GM20431 (cell line): ENCODE results near the gene CIPC.

ENCODE experiments used
- in situ Hi-C: fragments of 300-500 bp; cut with MseI, MboI; formaldehyde crosslinking; loops from one replicate; pipeline ENCODE4 v1.15.0; 2020; ENCODE audit warnings: low sequenced_read_pairs; ENCODE audit not compliant: unreplicated experiment

The CIPC gene

DNA sequence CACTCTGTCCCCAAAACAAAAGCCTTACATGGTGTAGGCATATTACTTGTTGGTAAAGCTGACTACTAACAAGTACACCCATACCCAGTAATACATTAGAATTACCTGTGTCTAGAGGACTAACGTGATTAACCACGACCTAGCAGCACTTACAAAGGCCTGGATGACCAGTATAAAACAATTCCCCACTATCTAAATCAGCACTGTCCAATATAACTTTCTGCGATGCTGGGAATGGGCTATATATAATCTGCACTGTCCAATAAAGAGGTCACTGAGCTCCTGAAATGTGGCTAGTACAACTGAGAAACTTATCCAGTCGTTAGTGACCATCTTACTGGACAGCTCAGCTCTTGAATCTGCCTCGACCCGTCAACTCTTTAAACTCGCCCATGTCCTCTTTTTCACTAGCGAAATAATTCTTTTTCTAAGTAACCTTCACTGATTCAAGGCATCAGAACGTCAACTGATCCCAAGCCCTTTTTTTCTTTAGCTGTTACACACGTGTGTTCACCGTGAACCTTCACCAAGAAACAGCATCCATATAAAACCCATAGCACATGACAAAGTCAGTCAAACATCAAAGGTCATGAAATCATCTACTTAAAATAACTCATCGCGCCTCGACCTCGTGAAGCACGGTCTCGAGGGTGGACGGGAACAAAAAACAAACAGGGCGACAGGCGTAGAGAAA, 905 bp upstream of the CIPC start:
- in situ Hi-C loops, result no loop called here

DNA sequence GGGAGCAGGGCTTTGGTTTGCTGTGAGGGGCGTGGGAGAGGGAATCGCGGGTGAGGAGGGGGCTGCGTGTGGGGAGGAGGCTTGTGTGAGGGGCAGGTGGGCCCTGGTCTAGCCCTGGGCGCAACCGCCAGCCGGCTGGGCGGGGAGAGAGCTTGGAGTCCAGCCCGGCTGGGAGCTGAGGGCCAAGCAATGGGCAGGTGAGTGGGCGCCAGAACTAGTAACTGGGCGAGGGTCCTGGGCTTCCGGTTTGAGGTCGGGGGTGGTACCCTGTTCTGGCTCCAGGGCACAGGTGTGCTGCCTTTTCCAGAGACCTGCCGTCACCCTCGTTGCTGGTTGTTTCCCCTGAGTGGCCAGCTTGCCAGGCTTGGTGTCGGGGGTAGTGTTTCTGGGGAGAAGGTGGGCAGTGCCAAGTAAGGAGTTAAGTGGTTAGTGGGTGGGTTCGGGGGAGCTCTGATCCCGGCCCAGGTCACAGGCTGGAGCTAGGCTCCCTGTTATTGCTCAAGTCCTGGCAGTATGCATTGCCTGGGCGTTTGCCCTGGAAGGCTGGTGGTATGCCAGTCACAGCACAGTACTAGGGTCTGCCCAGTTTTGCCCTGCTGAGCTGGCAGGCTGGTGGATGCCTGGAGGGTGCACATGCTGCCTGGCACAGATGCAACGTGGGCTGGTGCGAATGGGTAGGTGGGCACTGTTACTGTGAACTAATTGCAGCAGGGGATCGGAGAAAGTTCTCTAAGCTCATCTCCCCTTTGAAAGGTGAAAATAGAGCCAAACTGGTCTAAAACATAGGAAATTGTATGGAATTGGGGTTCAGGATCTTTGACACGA, 683 bp downstream of the CIPC start:
- in situ Hi-C loops, result no loop called here

DNA sequence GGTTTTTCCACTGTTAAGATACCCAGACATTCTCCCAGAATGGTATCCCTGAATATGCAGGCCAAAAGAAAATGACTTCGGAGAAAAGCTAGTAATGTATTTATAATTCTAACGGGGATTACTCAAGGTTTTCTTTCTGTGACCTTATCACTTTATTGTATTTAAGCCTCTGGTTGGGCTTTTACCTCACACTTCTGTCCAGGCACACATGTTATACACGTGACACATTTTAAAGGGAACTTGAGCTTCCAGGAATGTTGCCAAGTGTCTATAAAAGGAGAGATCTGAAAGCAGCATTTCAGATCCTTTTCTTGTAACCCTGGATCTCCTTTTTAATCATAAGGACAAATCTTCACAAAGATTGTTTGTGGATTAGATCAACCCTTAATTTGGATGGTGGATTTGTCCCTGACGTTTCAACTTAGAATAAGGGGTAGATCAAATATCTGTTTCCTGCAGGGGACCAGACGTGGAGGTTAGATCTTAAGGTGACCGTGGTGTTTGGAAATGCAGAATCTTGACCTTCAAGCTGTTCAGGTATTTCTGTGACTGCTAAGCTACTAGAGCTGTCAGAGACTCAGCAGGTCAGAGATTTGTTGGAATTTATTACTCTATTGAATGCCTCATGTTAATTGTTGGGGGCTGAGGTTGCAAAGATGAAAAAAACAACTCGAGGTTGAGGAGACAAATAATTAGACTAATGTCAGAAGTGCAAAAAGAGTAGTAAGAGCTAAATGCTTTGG, 1.5 kb downstream of the CIPC start:
- in situ Hi-C loops, result no loop called here

DNA sequence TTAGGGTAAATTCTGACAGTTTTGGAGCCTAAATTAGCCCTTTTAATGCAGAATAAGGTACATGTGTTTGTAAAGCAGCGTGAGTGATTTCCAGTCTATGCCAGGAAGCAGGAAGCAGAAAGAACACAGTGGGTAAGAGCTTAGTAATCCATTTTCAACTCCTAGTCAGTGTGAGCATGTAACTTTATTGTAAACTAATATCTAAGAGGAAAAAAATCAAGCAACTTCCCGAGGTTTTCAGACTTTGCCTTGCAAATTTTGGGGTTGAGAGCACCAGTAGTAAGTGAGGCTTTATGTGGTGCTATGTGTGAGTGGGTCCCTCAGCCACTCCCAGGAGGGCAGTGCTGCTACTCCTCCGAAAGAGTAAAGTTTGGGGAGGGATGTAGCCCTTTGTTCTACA, 2.9 kb downstream of the CIPC start:
- in situ Hi-C loops, result no loop called here

DNA sequence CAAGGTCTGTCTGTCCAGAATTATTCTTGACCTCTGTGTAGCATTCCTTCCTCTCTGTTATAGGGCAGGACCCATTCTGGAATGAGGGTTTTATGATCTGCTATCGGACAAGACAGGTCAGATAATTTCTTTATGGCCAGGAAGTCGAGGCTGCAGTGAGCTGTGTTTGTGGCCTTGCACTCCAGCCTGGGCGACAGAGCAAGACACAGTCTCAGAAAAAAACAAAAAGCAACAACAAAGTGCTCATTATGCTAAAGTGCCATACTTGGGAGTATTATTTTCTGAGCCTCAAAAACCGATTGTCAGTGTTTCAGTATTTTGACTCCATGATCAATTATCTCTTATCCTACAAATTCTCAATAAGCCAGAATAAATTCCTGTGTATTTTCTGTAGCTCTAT, 4.1 kb downstream of the CIPC start:
- in situ Hi-C loops, result no loop called here

DNA sequence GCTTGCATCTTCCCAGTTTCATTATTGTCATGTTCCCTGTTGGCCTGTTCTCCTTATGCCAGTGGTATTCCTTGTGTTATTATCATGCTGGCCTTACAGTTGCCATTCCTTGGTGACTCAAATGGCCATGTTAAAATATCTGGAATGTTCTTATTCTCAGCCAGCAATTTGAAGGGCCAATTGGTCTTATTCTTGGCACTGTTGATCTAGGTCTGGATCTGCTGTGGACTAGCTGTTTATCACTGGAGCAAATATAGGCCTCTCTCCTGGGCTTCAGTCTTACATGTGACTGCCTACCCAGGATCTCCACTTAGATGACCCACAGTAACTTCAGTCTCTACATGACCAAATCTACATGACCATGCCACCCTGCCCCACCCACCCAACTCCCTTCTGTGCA, 5.4 kb downstream of the CIPC start:
- in situ Hi-C loops, result no loop called here

DNA sequence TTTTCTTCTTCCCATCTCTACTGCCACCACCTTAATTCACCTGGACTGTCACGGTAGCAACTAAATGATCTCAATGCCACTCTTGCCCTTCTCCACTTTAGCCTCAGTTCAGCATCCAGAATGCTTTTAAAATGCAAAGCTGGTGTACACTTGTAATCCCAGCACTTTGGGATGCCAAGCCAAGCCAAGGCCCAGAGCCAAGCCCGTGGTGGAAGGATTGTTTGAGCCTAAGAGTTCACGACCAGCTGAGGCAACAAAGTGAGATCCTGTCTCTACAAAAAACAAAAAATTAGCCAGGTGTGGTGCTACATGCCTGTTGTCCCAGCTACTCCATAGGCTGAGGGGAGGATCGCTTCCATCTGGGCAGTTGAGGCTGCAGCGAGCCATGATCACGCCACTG, 5.9 kb downstream of the CIPC start:
- in situ Hi-C loops, result no loop called here

DNA sequence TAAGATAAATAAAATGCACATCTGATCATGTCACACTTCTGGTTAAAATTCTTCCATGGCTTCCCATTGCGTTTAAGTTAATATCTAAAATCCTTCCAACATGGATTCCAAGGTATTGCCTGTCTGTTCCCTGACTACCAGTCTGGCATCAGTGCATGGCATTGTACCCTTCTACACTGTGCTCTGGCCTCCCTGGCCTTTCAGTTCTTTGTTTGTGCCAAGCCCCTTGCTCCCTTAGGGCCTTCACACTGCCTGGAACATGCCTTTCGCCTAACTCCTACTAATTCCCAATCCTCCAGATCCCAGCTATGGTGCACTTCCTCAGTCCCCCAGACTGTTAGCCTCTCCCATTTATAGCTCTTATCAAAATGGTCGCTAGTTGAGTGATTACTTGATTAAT, 6.3 kb downstream of the CIPC start:
- in situ Hi-C loops, result no loop called here

DNA sequence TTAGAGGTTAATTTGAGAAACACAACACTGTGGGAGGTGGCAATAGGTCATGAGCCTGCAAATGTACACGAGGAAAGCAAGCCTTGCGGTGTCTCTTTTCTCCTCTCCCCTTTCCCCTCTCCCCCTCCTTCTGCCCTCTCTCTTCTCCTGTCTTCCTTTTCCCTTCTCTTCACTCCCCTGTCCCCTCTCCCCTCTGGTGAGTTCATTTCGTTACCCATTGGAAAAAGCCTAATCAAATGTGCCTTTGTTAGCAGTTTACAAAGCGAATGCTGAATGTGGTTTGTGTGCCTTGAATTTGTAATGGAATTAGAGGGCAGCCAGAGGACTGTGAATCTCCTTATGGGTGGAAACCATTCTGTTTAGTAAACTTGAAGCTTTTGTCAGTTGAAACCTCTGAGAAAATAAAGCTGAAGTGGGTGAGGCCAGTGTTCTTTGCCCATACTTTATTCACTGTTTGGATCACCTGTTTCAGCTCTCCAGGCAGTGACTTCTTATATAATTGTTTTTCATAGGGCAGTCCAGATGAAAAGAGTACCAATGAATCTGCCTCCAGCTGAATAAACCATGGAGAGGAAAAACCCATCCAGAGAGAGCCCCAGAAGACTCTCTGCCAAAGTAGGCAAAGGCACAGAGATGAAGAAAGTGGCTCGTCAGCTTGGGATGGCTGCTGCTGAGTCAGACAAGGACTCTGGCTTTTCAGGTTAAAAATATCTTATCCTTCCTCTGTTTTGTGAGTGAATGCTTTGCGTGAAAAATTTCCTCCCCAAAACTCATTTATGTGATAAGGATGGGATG, 7.3 kb downstream of the CIPC start:
- in situ Hi-C loops, result no loop called here

DNA sequence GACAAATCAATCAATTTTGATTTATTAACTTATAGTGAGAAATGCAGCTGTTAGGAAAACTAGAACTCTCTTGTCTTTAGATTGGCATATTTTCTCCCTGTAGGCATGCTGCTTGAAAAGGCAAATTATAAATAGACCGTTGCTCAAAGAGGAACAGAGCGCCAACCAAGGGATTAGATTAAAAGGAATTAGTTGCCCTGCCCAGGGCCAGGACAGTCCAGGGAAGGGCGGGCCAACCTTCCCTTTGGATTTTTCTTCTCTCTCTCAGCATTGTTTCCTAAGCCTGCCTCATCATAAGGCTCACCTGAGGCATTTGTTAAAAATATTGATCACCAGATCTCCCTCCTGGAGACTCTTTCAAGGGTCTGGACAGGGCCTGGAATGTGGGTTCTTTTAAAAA, 8.6 kb downstream of the CIPC start:
- in situ Hi-C loops, result no loop called here

DNA sequence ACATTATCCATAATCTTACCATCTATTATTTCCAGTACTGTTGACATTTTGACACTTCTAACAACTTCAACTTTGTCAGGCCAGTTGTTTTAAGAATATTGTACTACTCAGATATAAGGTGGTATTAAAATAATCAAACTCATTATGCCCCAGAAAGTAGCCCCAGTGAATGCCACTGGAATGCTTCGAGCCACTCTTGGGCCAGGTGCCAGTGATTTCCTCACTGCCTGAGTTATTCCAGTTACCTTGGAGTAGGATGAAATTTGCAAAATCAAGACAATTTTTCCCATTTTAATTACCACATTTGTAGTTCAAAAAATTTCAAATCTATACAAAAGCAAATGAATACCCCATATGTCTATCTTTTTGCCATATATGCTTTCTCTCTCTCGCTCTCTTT, 9.2 kb downstream of the CIPC start:
- in situ Hi-C loops, result no loop called here

DNA sequence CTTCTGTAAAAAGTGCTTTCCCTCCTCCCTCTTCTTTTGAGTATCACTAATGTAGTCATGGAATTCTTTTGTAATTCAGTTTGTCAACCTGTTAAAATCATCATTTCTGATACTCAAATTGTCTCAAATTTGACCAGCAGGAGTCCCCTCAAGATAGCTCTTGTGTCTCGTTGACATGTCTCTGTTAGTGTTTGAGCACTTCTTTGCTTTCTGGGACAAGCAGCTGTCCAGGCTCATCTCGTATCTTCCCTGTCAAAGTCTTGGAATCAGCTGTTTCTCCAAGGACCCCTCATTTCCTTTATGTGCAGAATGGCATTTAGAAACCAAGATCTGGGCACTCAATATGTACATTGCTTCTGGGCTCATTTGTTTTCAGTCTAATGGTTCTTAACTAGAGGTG, 10.7 kb downstream of the CIPC start:
- in situ Hi-C loops, result no loop called here

DNA sequence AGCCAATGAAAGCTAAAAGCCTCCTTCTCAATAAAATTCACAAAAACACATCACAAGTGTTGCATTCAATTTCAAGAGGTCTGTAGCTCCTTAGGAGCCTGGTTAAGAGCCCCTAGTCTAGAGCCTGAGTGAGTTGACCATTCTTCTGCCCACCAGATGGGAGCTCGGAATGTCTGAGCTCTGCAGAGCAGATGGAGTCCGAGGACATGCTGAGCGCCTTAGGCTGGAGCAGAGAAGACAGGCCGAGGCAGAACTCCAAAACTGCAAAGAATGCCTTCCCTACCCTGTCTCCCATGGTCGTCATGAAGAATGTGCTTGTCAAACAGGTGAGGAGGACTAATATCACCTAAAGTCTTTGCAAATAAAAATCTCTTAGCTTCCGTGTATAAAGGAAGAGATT, 11.6 kb downstream of the CIPC start:
- in situ Hi-C loops, result no loop called here

DNA sequence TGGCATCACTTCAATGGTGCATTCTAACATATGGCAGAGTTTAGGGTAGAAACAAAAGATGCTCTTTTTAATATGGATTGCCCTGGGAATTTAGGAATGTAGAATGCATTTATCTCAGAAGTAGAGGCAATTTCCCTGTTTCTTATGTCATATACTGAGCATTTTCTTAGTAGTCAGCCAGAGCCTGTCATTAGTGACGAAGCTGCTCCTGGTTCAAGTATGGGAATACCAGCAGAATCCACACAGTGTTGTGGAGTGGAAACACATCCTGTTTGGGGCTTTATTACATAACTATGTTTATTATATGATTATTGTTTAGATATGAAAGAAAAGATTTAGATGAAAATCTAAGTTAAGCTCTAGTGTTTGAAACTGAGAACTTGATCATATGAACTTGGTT, 12.2 kb downstream of the CIPC start:
- in situ Hi-C loops, result no loop called here

DNA sequence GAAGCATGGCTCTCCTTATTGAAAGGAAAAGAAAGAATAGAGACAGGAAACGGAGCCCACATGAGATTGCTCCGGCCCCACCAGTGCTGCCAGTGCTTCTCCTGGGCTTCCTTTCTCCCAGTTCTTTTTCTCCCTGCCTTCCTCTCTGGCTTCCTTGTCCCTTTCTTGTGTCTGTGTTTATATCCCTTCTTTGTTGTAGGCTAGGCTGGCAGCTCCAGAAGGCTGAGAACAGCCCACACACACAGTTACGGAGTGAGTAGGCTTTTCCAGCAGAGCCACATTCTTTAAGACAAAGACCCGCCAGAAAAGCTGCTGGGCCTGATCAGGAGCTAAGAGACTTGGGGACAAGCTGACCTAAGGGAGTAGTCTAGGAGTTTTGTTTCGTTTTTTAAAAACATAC, 13.0 kb downstream of the CIPC start:
- in situ Hi-C loops, result no loop called here

DNA sequence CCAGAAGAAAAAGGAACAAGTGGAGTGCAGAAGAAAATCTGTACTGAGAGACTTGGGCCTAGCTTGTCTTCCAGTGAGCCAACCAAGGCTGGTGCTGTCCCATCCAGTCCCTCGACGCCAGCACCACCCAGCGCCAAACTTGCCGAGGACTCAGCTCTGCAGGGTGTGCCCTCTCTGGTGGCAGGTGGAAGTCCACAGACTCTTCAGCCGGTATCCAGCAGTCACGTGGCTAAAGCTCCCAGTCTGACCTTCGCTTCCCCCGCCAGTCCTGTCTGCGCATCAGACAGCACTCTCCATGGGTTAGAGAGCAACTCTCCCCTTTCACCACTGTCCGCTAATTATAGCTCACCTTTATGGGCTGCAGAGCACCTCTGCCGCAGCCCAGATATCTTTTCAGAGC, 15.6 kb downstream of the CIPC start:
- in situ Hi-C loops, result no loop called here

DNA sequence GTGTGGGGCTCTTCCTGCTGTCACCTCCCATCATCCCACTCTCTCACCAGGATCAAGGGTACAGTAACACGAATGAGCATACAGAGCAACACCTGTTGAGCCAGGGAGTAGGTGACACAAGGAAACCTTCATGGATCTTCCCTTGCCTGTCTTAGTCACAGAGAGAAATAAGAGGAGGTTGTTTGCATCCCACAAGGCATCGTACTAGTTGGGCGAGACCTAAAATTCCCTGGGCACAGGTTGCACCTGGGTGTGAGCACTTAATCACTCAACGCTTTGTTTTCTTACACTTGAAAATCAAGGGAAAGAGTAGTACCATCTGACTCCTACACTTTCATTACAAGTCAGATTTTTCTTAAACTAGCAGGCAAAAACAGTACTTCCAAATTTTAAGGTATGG, 16.6 kb downstream of the CIPC start:
- in situ Hi-C loops, result no loop called here

DNA sequence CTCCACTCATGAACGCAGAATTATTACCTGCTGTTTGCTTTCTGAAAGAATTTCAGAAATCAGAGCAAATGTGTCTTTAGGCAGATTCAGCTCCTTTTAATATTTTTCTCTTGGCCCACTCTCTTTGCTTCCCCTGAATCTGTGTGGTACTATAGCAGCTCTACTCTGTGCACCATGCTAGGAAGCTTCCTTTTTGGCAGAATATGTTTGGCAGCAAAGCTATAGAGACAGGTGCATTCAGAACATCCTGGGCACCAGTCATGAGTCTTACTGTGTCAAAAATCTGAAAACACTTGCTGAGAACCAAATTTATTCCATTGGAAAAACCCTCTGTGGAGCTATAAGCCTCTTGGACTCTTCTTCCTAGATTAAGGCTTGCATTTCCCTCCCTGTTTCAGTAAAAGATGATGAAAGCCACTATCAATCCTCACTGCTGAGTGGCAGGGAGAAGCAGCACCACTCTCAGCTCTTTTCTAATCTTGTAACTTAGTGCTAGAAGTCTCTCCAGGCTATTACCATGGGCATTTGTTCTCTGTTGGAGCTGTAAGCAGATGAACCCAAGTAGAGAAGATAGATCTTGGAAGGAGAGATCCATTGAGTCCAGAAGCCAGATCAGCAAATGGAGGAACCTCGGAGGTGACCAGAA, 18.2 kb downstream of the CIPC start:
- in situ Hi-C loops, result no loop called here

DNA sequence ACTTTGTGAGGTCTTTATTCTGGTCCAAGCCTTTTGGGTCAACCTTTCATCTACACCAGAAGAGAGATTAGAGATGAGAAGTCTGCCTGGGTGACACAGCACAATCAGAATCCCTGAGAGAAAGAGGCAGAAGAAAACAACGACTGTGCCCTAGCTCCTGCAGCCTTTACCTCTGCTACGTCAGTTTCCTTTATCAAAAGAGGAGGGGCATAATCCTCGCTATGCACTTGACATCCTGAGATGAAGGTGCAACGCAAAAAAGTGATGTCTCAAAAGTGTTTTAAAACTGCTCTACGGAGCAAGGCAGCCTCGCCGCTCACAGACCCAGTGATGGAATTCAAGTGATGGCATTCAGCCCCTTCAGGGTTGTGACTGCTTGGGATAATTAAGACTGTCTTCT, 21.8 kb downstream of the CIPC start:
- in situ Hi-C loops, result no loop called here
